ENCODE measurements around the gene DTYMK.
A peak's percentile ranks its signal among the peaks of the same experiment; 100 is the strongest.

DTYMK gene

DNA sequence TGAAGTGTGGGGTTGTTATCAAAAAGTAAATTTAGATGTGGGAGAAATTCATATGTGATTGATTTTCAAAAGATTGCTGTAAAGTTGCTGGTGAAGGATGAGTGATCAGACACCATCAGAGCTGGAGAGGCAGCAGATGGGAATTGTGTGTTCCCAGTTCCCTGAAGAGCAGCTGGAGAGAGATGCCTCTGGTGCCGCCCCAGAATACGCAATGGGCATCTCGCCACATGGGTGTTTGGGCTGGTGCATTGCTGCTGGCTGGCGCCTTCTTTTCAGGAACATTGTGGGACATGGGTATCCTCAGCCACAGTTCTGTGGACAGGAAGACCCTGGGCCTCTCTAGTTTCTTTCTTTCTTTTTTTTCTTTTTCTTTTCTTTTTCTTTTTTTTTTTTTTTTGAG is 37.2 kb downstream of the DTYMK start:
- DNase-seq (ENCODE audit: low read depth), result no peak

- DNase-seq (ENCODE audit: low read depth), result no peak
These were observed 38.2 kb downstream of the DTYMK start for GRCh38 chr2:241648453-241648852.

- no peak for DNase-seq (ENCODE audit: low read depth)
These were observed 40.5 kb downstream of the DTYMK start for GRCh38 chr2:241645915-241646645.

DNA sequence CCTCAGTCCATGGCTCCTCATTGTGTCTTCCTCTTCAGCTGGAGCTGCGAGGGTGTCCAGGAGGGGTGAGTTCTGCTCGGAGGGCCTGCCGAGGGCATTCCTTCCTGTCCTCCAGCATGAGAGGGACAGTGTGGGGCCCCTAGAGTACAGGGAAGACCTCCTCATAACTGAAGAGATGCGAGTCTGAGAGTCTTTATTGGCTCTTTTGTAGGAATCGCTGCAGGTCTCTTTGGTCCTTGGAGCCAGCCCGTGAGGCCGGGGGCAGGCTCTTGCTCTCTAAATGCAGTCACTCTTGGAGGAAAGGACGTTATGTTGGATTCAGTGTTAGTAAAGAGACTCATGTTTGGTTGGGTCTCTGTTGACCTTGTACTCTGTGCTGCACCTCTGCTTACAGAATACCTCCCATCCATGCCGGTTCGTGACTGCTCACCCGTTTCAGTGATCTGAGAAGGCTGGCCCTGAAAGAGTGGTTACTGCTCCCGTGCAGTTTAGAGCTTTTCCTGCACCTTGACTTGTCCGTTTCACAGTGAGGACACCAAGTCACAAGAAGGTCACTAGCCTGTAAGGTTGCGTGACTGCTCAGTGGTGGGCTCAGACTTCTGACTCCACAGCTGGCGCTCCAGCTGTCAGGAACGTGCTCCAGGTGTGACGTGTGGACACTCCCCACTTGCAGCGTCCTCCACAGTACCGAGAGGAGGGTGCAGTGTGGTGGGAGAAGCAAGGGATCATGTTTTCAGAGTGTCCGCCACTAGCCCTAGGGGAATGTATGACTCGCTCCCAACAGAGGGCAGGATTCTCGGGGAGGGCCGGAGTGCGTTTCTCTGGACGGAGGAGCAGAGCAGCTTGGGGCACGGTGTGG is 41.3 kb downstream of the DTYMK start:
- DNase-seq (ENCODE audit: low read depth), result no peak

GRCh38 chr2:241641631-241642030 is 45.0 kb downstream of the DTYMK start:
- DNase-seq (ENCODE audit: low read depth), result no peak

- DNase-seq (ENCODE audit: low read depth), result no peak
These were observed 46.3 kb downstream of the DTYMK start for GRCh38 chr2:241640165-241640795.

DNA sequence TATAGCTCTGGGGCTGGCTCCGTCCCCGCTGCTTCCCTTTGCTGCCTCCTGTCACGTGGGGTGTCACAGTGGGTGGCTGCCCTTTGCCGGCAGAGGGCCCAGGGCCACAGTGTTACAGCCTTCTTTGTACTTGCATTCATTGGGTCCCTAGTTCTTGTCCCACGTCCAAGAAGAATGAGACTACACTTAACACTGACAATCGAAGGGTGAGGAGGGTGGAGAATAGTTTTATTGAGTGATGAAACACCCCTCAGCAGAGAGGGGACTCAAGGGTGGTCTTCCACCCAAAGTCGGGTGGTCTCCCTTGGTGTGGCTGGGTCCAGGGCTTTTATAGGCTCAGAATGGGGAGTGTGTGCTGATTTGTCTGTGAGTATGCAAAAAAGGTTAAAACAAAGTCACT is 47.2 kb downstream of the DTYMK start:
- no peak for DNase-seq (ENCODE audit: low read depth)

GRCh38 chr2:241638940-241639339 is 47.7 kb downstream of the DTYMK start:
- no peak for DNase-seq (ENCODE audit: low read depth)

GRCh38 chr2:241637795-241638660 is 48.6 kb downstream of the DTYMK start:
- DNase-seq (ENCODE audit: low read depth), result no peak

DNA sequence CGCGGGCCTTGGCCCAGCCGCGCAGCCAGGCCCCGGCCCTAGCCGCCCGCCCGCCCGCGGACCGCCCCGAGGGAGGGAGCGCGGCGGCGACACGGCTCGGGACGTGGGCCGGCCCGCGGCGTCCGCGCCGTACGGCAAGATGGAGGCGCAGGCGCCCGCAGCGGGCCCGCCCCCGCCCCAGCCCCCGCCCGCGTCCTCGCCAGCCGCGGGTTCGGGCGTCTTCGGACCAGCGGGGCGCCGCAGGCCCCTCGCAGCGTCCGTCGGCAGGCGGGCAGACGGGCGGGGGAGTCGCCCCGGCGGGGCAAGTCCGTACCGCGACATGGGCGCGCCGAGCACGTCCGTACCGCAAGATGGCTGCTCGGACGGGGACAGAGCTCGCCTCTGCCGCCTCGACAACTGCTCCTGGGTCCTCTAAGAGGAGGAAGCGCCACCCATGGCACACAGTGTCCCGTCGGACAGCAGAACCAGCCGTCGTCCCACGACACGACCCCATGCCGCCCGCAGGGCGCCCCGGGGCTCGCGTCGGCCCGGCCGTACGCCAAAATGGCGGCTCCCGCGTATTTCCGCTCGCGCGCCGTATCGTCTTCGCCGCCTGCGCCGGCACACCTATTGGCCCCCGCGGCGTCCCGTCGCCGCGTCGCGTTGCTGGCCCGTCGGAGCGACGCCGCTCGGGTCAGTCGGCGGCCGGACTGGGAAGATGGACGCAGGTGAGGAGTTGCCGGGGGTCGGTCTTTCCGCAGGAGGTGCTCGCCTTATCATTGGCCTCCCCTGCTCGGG is 49.4 kb downstream of the DTYMK start, which contains the start of the genes ATG4B and THAP4:
ATG4B (plus strand) TSS at position 676 of the 777 bp plus-strand sequence; CDS start at position 698, 22 bp downstream.
THAP4 (minus strand) TSS at position 141 of the 777 bp plus-strand sequence. CDS start 141 bp downstream, outside the sequence.
- peak; percentile 66 for DNase-seq (ENCODE audit: low read depth)

GRCh38 chr2:241636182-241637017 is 50.2 kb downstream of the DTYMK start:
- peak; percentile 10 for DNase-seq (ENCODE audit: low read depth)

DNA sequence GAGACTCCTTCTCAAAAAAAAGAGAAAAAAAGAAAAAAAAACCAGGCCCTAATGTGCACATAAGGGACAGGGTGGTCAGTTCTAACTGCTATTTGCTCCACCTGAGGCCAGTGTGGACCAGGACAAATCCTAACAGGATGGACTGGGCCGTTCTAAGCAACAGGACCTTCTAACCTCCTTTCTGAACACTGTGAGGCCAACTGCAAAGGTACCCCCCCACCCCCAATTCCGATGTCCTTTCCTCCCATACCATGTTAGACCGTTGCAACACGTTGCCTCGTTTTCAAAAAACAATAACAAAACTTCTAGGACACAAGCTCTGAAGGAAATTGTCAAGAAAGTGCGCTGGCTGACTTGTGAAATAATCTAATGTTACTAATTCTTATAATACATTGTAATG is 50.9 kb downstream of the DTYMK start:
- DNase-seq (ENCODE audit: low read depth), result no peak

DNA sequence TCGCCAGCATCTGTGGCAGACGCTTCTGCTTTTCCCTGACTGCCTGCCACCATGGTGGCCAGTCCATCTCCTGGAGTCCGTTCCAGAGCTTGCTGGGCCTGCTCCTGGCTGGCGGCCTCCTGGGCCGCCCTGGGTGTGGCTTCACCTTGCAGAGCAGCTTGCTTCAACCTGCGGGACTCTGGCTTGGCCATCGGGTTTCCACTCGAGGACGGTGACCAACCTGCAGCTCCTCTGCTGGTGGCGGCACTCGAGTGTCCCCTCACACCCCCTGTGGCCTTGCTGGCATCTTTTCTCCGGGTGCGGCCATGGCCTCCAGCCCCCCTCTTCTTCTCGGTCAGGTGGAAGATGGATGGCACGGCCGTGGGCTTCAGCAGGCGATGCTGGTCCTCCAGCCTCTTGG is 53.1 kb downstream of the DTYMK start:
- no peak for DNase-seq (ENCODE audit: low read depth)

DNA sequence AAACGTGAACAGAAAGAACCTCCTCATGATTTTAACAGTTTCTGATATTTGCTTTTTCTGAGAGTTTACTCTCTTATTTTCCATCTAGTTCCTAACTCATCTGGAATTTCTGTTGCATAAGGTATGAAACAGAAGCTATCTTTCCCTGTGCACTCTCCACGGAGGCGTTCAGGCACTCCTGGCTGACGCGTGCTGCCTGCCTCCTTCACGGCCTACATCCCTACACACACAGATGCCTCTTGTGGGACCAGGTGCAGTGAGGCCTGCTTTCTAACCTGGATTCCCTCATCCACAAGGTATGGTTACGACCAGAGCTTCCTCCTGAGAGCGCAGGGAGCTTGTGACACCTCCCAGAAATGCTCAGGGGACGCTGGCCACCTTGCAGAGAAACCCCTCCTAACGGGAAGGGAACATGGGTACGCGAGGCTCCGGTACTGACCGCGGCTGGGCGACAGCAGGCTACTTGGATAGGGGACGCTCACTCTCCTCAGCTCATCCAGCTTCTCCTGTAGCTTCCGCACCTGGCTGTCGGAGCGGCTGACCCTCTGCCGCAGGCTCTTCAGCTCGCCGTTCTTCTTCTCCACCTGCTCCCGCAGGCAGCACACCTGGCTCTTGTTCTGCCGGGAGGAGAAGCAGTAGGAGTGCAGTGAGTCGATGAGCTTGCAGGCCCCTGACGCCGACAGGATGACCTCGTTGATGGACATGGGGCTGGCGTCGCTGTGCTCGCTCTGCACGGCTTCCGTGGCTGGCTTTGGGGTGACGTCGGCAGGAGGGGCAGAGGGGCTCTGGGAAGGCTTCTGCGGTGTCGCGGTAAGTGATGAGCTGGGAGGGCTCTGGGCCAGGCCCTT is 53.9 kb downstream of the DTYMK start:
- DNase-seq (ENCODE audit: low read depth), result no peak

- no peak for DNase-seq (ENCODE audit: low read depth)
These were observed 56.7 kb downstream of the DTYMK start for GRCh38 chr2:241629762-241630435.

DNA sequence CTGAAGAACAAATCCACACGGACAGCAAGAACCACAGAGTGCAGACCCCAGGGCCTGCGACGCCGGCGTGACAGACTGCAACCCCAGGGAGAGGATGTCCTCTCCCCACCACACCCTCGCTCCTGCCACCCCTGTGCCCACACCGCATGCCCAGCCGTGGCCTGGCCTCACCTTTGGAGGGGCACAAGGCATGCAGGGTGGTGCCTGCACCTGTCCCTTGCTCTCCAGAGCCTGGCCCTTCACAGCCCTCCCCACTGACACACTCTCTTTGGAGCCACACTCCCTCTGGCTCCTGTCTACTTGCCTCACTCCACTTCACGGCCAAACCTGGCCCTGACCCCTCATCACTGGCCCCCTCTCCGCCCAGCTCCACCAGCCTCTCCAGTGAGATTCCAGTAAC is 58.9 kb downstream of the DTYMK start:
- no peak for DNase-seq (ENCODE audit: low read depth)

Measured in activated T-helper 9 cell treated with anti-CD3 and anti-CD28 coated beads, Interleukin-2, amount 50 U/mL, for 16 hours (primary cell).